ENCODE measurements around the gene DYNLT2. TPM values are rescaled to one million over a fixed set of nuclear protein-coding genes. Genes with fewer than 3 reads are reported as not detected.

The DYNLT2 gene
- total RNA-seq, 1 experiment from 2014 or later = 1.7 TPM

- ATAC-seq (no peak), DNase-seq (ENCODE audit: low spot score) (no peak)
- ChIA-PET CTCF (interaction anchor here (3.1 kb wide), 1 partner anchor 15 kb away, joined by 8 read pairs; no protein-coding TSS in a partner anchor), POLR2A (no interaction called here)
- Mint-ChIP-seq H3K4me1 (no peaks in the 10 kb centered on the region), H3K27me3 (ENCODE audit: low read depth) (no peaks in the 10 kb centered on the region), H3K36me3 (peaks cover 5% of the 10 kb centered on the region), H3K4me3 (no peak overlapping the region), H3K27ac (no peak overlapping the region), H3K9me3 (no peaks in the 10 kb centered on the region)
- TF ChIP-seq FOXP4 (CRISPR knock-in tag; IDR thresholded peaks at IDR 0.05) (no peak), FOXP1 (CRISPR knock-in tag; IDR thresholded peaks at IDR 0.05; ENCODE audit: borderline replicate concordance) (no peak), SMAD4 (CRISPR knock-in tag; IDR thresholded peaks at IDR 0.05) (no peak), GTF2I (CRISPR knock-in tag; conservative IDR thresholded peaks at IDR 0.05) (no peak), JAZF1 (CRISPR knock-in tag; IDR thresholded peaks at IDR 0.05) (no peak), NFYB (CRISPR knock-in tag; conservative IDR thresholded peaks at IDR 0.05; ENCODE audit: low read depth) (no peak), MAX (CRISPR knock-in tag; IDR thresholded peaks at IDR 0.05) (no peak), ZNF423 (CRISPR knock-in tag; IDR thresholded peaks at IDR 0.05) (no peak), ETV6 (CRISPR knock-in tag; IDR thresholded peaks at IDR 0.05) (no peak), FOXK1 (CRISPR knock-in tag; IDR thresholded peaks at IDR 0.05) (no peak)
Measured at GRCh38 chr6:169775321-169775720, 23.9 kb upstream of the DYNLT2 start.

GRCh38 chr6:169774347-169774746, 23.0 kb upstream of the DYNLT2 start:
- CTCF ChIA-PET = interaction anchor here (3.1 kb wide), 1 partner anchor 16 kb away, joined by 8 read pairs; no protein-coding TSS in a partner anchor
- DNase-seq (ENCODE audit: low spot score) = no peak

More at GRCh38 chr6:169774347-169774746, 23.0 kb upstream of the DYNLT2 start:
- POLR2A ChIA-PET = no interaction called here
- H3K9me3 Mint-ChIP-seq = no peaks in the 10 kb centered on the region
- no peak overlapping the region for H3K27ac Mint-ChIP-seq
- peak; percentile 57 for ATAC-seq
- H3K27me3 Mint-ChIP-seq (ENCODE audit: low read depth) = no peaks in the 10 kb centered on the region
- H3K36me3 Mint-ChIP-seq = peaks cover 4% of the 10 kb centered on the region
- no peak overlapping the region for H3K4me3 Mint-ChIP-seq
- TF ChIP-seq ZNF425 (CRISPR knock-in tag; conservative IDR thresholded peaks at IDR 0.05) = no peak
- TF ChIP-seq SP1 (CRISPR knock-in tag; conservative IDR thresholded peaks at IDR 0.05) = no peak
- TF ChIP-seq ERG (CRISPR knock-in tag; IDR thresholded peaks at IDR 0.05) = no peak
- TF ChIP-seq SMAD3 (CRISPR knock-in tag; IDR thresholded peaks at IDR 0.05; ENCODE audit: borderline replicate concordance) = no peak
- TF ChIP-seq PREB (CRISPR knock-in tag; IDR thresholded peaks at IDR 0.05; ENCODE audit: borderline replicate concordance) = no peak
- no peak for TF ChIP-seq NFATC4 (CRISPR knock-in tag; IDR thresholded peaks at IDR 0.05)
- no peak for TF ChIP-seq E2F1 (CRISPR knock-in tag; IDR thresholded peaks at IDR 0.05)
- no peak for TF ChIP-seq ATF6 (CRISPR knock-in tag; IDR thresholded peaks at IDR 0.05)
- no peak for TF ChIP-seq ATF1 (CRISPR knock-in tag; IDR thresholded peaks at IDR 0.05)
- no peak for TF ChIP-seq NFYB (CRISPR knock-in tag; conservative IDR thresholded peaks at IDR 0.05; ENCODE audit: low read depth)
- no peak for TF ChIP-seq HMGA2 (CRISPR knock-in tag; IDR thresholded peaks at IDR 0.05)
- TF ChIP-seq PRDM15 (CRISPR knock-in tag; IDR thresholded peaks at IDR 0.05) = no peak
- TF ChIP-seq GTF2I (CRISPR knock-in tag; conservative IDR thresholded peaks at IDR 0.05) = no peak
- H3K4me1 Mint-ChIP-seq = peaks cover 2% of the 10 kb centered on the region
